ENCODE results near the gene EPS15. TPM values are rescaled to one million over a fixed set of nuclear protein-coding genes. Genes with fewer than 3 reads are reported as not detected.
A peak's percentile ranks its signal among the peaks of the same experiment; 100 is the strongest.
"Not testable (repeated sequence)": the region's sequence is repeated elsewhere in the genome, so short reads cannot be mapped to it uniquely, and the experiment has no call there.

The EPS15 gene
- total RNA-seq, 1 donor: 82.2 TPM

- Histone ChIP-seq H3K4me3 (ENCODE audit: insufficient read depth, low read length) (no peak overlapping the region), H2AFZ (ENCODE audit: low read length) (no peak overlapping the region), H3K36me3 (ENCODE audit: insufficient read depth, low read length) (peaks cover 23% of the 10 kb centered on the region), H3K4me2 (ENCODE audit: insufficient read depth, low read length) (no peak overlapping the region), H3K27me3 (ENCODE audit: insufficient read depth, low read length) (no peaks in the 10 kb centered on the region), H3K9me3 (ENCODE audit: low read depth, low read length) (no peaks in the 10 kb centered on the region), H3K27ac (ENCODE audit: low read depth, low read length) (no peak overlapping the region), H3K79me2 (ENCODE audit: insufficient read depth, low read length) (no peaks in the 10 kb centered on the region), H3K4me1 (ENCODE audit: insufficient read depth, low read length) (no peaks in the 10 kb centered on the region), H4K20me1 (ENCODE audit: insufficient read depth, low read length) (no peaks in the 10 kb centered on the region)
- DNase-seq (ENCODE audit: insufficient read length, low spot score, missing footprints): peak; percentile 63
- TF ChIP-seq CTCF (IDR thresholded peaks at IDR 0.05; ENCODE audit: extremely low read depth, low read depth, low read length): no peak
Observed at GRCh38 chr1:51410568-51411460, 108.3 kb downstream of the EPS15 start.

- H4K20me1 ChIP-seq (ENCODE audit: insufficient read depth, low read length); H3K4me2 ChIP-seq (ENCODE audit: insufficient read depth, low read length); H2AFZ ChIP-seq (ENCODE audit: low read length); H3K27me3 ChIP-seq (ENCODE audit: insufficient read depth, low read length); H3K4me1 ChIP-seq (ENCODE audit: insufficient read depth, low read length); H3K4me3 ChIP-seq (ENCODE audit: insufficient read depth, low read length); H3K27ac ChIP-seq (ENCODE audit: low read depth, low read length); H3K79me2 ChIP-seq (ENCODE audit: insufficient read depth, low read length); H3K9me3 ChIP-seq (ENCODE audit: low read depth, low read length); DNase-seq (ENCODE audit: insufficient read length, low spot score, missing footprints): not testable (repeated sequence)
- peaks cover 31% of the 10 kb centered on the region for H3K36me3 ChIP-seq (ENCODE audit: insufficient read depth, low read length)
Observed at GRCh38 chr1:51409755-51410541, 109.1 kb downstream of the EPS15 start.

GRCh38 chr1:51392241-51392640 lies 126.8 kb downstream of the EPS15 start:
- H3K27ac ChIP-seq (ENCODE audit: low read depth, low read length): no peak overlapping the region
- H4K20me1 ChIP-seq (ENCODE audit: insufficient read depth, low read length): no peaks in the 10 kb centered on the region
- H3K4me3 ChIP-seq (ENCODE audit: insufficient read depth, low read length): no peak overlapping the region
- no peak overlapping the region for H2AFZ ChIP-seq (ENCODE audit: low read length)
- H3K4me1 ChIP-seq (ENCODE audit: insufficient read depth, low read length): no peaks in the 10 kb centered on the region
- no peaks in the 10 kb centered on the region for H3K36me3 ChIP-seq (ENCODE audit: insufficient read depth, low read length)
- no peaks in the 10 kb centered on the region for H3K79me2 ChIP-seq (ENCODE audit: insufficient read depth, low read length)
- no peaks in the 10 kb centered on the region for H3K9me3 ChIP-seq (ENCODE audit: low read depth, low read length)
- DNase-seq (ENCODE audit: insufficient read length, low spot score, missing footprints): no peak
- TF ChIP-seq CTCF (IDR thresholded peaks at IDR 0.05; ENCODE audit: extremely low read depth, low read depth, low read length): no peak
- H3K27me3 ChIP-seq (ENCODE audit: insufficient read depth, low read length): no peaks in the 10 kb centered on the region
- no peak overlapping the region for H3K4me2 ChIP-seq (ENCODE audit: insufficient read depth, low read length)

- H3K9me3 ChIP-seq (ENCODE audit: low read depth, low read length); H3K4me2 ChIP-seq (ENCODE audit: insufficient read depth, low read length): not testable (repeated sequence)
Observed at GRCh38 chr1:51390641-51391040, 128.4 kb downstream of the EPS15 start.

GRCh38 chr1:51387288-51387687 lies 131.8 kb downstream of the EPS15 start:
- not testable (repeated sequence) for H3K9me3 ChIP-seq (ENCODE audit: low read depth, low read length); H3K27ac ChIP-seq (ENCODE audit: low read depth, low read length); H3K4me3 ChIP-seq (ENCODE audit: insufficient read depth, low read length); H4K20me1 ChIP-seq (ENCODE audit: insufficient read depth, low read length); H3K36me3 ChIP-seq (ENCODE audit: insufficient read depth, low read length); DNase-seq (ENCODE audit: insufficient read length, low spot score, missing footprints); H3K27me3 ChIP-seq (ENCODE audit: insufficient read depth, low read length); H3K79me2 ChIP-seq (ENCODE audit: insufficient read depth, low read length); H3K4me2 ChIP-seq (ENCODE audit: insufficient read depth, low read length); H3K4me1 ChIP-seq (ENCODE audit: insufficient read depth, low read length); H2AFZ ChIP-seq (ENCODE audit: low read length)

More at GRCh38 chr1:51390641-51391040, 128.4 kb downstream of the EPS15 start:
- H3K4me3 ChIP-seq (ENCODE audit: insufficient read depth, low read length); H3K79me2 ChIP-seq (ENCODE audit: insufficient read depth, low read length); H2AFZ ChIP-seq (ENCODE audit: low read length); H3K36me3 ChIP-seq (ENCODE audit: insufficient read depth, low read length); H3K27me3 ChIP-seq (ENCODE audit: insufficient read depth, low read length); DNase-seq (ENCODE audit: insufficient read length, low spot score, missing footprints); H3K27ac ChIP-seq (ENCODE audit: low read depth, low read length); H4K20me1 ChIP-seq (ENCODE audit: insufficient read depth, low read length); H3K4me1 ChIP-seq (ENCODE audit: insufficient read depth, low read length): not testable (repeated sequence)

GRCh38 chr1:51386259-51386658 lies 132.8 kb downstream of the EPS15 start:
- H3K9me3 ChIP-seq (ENCODE audit: low read depth, low read length); H4K20me1 ChIP-seq (ENCODE audit: insufficient read depth, low read length); H3K4me2 ChIP-seq (ENCODE audit: insufficient read depth, low read length); DNase-seq (ENCODE audit: insufficient read length, low spot score, missing footprints); H3K27me3 ChIP-seq (ENCODE audit: insufficient read depth, low read length); H2AFZ ChIP-seq (ENCODE audit: low read length); H3K79me2 ChIP-seq (ENCODE audit: insufficient read depth, low read length); H3K4me1 ChIP-seq (ENCODE audit: insufficient read depth, low read length); H3K27ac ChIP-seq (ENCODE audit: low read depth, low read length); H3K36me3 ChIP-seq (ENCODE audit: insufficient read depth, low read length); H3K4me3 ChIP-seq (ENCODE audit: insufficient read depth, low read length): not testable (repeated sequence)
